HepG2 (cell line): ENCODE measurements around the gene RFXANK. TPM values are rescaled to one million over a fixed set of nuclear protein-coding genes. Genes with fewer than 3 reads are reported as not detected.
A peak's percentile ranks its signal among the peaks of the same experiment; 100 is the strongest.

Source experiments
- ATAC-seq: fragments of 200-7000 bp; cut with Tn5 transposase; 3 replicates; pipeline ENCODE4 v1.9.1; 2020; ENCODE audit warnings: mild to moderate bottlenecking, moderate library complexity
- BruUV-seq: library from RNA; stranded (reverse); fragments of 400-500 nt; replicated peaks from 2 replicates; lab custom pipeline; 2021; lab: Mats Ljungman, UMichigan
- CTCF ChIA-PET: fragments of 300-600 bp; formaldehyde crosslinking; extraction: SDS; loops from one replicate; lab custom pipeline; 2021; ENCODE audit warnings: low total read pairs, inconsistent platforms, low intra/inter-chr PET ratio; lab: Yijun Ruan, JAX
- POLR2A ChIA-PET: fragments of 350-600 bp; sonication (Branson Sonifier 250); formaldehyde crosslinking; loops from one replicate; lab custom pipeline; 2020; ENCODE audit warnings: antibody characterized with exemption, inconsistent platforms; lab: Yijun Ruan, JAX
- DNase-seq: peaks from one replicate; pipeline ENCODE4 v3.0.0-alpha.2; 2015; ENCODE audit warnings: low spot score
- FAIRE-seq: peaks from 3 replicates; lab custom pipeline; 2011; peaks lifted over from hg19 to GRCh38; lab: Jason Lieb, UNC
- H2AFZ ChIP-seq: one replicate; pipeline ENCODE4 v1.6.1; 2011; ENCODE audit warnings: low read length, inconsistent platforms
- H3K27ac ChIP-seq: fragments of 300-600 bp; 3 replicates; pipeline ENCODE4 v1.8.0; 2011; ENCODE audit warnings: mixed run types, mild to moderate bottlenecking, mixed read lengths, low read length, inconsistent platforms; ENCODE audit not compliant: insufficient read depth; ENCODE audit errors: extremely low read length
- H3K27me3 ChIP-seq, 2 experiments: fragments of 200-600 bp in 1 of 2; 2 replicates in 1 of 2; 3 replicates in 1 of 2; pipeline versions ENCODE4 v1.6.0 to v1.8.0; 2011; ENCODE audit warnings: low read length in 2 of 2, mild to moderate bottlenecking in 2 of 2, moderate library complexity in 2 of 2, inconsistent platforms in 1 of 2; ENCODE audit not compliant: insufficient read depth in 2 of 2, control insufficient read depth in 1 of 2
- H3K36me3 ChIP-seq, 2 experiments: fragments of 200-600 bp in 1 of 2; replicated peaks in 1 of 2; 2 replicates in 1 of 2; 3 replicates in 1 of 2; pipeline versions ENCODE4 v1.5.1 to v1.8.0; 2011; ENCODE audit warnings: low read length in 2 of 2, inconsistent platforms in 1 of 2; ENCODE audit not compliant: insufficient read depth in 2 of 2, control insufficient read depth in 1 of 2
- H3K4me1 ChIP-seq: 2 replicates; pipeline ENCODE4 v1.5.1; 2012; ENCODE audit warnings: low read length, inconsistent platforms; ENCODE audit not compliant: insufficient read depth
- H3K4me2 ChIP-seq: 2 replicates; pipeline ENCODE4 v1.6.0; 2011; ENCODE audit warnings: low read depth, low read length, inconsistent platforms
- H3K4me3 ChIP-seq, 3 experiments: fragments of 200-600 bp in 1 of 3; sonication (generic), shearing (Covaris generic) in 1 of 3; replicated peaks in 1 of 3; 2 replicates each; pipeline ENCODE4 v1.5.1; 2011 to 2016; ENCODE audit warnings: low read length in 3 of 3, inconsistent platforms in 2 of 3, low read depth in 2 of 3, mild to moderate bottlenecking in 2 of 3, control low read depth in 1 of 3, mixed read lengths in 1 of 3; ENCODE audit not compliant: insufficient read depth in 1 of 3
- H3K79me2 ChIP-seq: one replicate; pipeline ENCODE4 v1.6.1; 2011; ENCODE audit warnings: low read length, inconsistent platforms; ENCODE audit not compliant: insufficient read depth
- H3K9ac ChIP-seq: 2 replicates; pipeline ENCODE4 v1.6.0; 2011; ENCODE audit warnings: mild to moderate bottlenecking, low read depth, low read length, inconsistent platforms; ENCODE audit not compliant: insufficient read depth
- H3K9me3 ChIP-seq: 2 replicates; pipeline ENCODE4 v1.5.1; 2012; ENCODE audit warnings: mild to moderate bottlenecking, low read length
- H4K20me1 ChIP-seq: 2 replicates; pipeline ENCODE4 v1.6.0; 2011; ENCODE audit warnings: inconsistent platforms, mild to moderate bottlenecking, low read length, moderate library complexity; ENCODE audit not compliant: insufficient read depth
- CEBPB ChIP-seq: IDR thresholded peaks from 2 replicates; pipeline ENCODE4 v1.6.1; 2011; ENCODE audit warnings: low read depth, low read length, improper control_type of control experiment, borderline replicate concordance
- GFI1 ChIP-seq: sonication (generic); formaldehyde crosslinking; IDR thresholded peaks from 2 replicates; pipeline ENCODE4 v1.5.0; 2020; ENCODE audit warnings: missing genetic modification reagents, mild to moderate bottlenecking, borderline replicate concordance
- HMG20B ChIP-seq: conservative IDR thresholded peaks from 2 replicates; pipeline ENCODE4 v1.6.1; 2016; ENCODE audit warnings: missing genetic modification reagents, missing compliant biosample characterization
- HMGXB4 ChIP-seq, 2 experiments: sonication (generic) in 1 of 2; formaldehyde crosslinking in 1 of 2; IDR thresholded peaks; 2 replicates each; pipeline versions ENCODE4 v1.4.0 to v1.6.1; 2018 to 2020; ENCODE audit warnings: missing genetic modification reagents in 2 of 2, borderline replicate concordance in 1 of 2, low read depth in 1 of 2, mild to moderate bottlenecking in 1 of 2, missing biosample characterization in 1 of 2
- ISL2 ChIP-seq: sonication (generic); formaldehyde crosslinking; IDR thresholded peaks from 2 replicates; pipeline ENCODE4 v1.5.0; 2020; ENCODE audit warnings: missing genetic modification reagents
- SRF ChIP-seq: IDR thresholded peaks from 2 replicates; pipeline ENCODE4 v1.6.1; 2011; ENCODE audit warnings: mild to moderate bottlenecking, low read depth, low read length, moderate library complexity
- ZBTB46 ChIP-seq: sonication (generic); formaldehyde crosslinking; IDR thresholded peaks from 2 replicates; pipeline ENCODE4 v1.4.0; 2020; ENCODE audit warnings: mild to moderate bottlenecking, missing genetic modification reagents, borderline replicate concordance
- ZFP62 ChIP-seq: sonication (generic); formaldehyde crosslinking; IDR thresholded peaks from 2 replicates; pipeline ENCODE4 v1.4.0; 2020; ENCODE audit warnings: missing genetic modification reagents
- ZFY ChIP-seq: sonication (generic); formaldehyde crosslinking; IDR thresholded peaks from 2 replicates; pipeline ENCODE4 v1.4.0; 2020; ENCODE audit warnings: missing genetic modification reagents
- ZIK1 ChIP-seq: sonication (generic); formaldehyde crosslinking; IDR thresholded peaks from 2 replicates; pipeline ENCODE4 v1.5.0; 2020; ENCODE audit warnings: mild to moderate bottlenecking, low read depth, missing genetic modification reagents, borderline replicate concordance
- ZKSCAN1 ChIP-seq: fragments of 150-350 bp; IDR thresholded peaks from 2 replicates; pipeline ENCODE4 v1.6.1; 2014; ENCODE audit warnings: low read length
- ZNF136 ChIP-seq: sonication (generic); formaldehyde crosslinking; IDR thresholded peaks from 2 replicates; pipeline ENCODE4 v1.8.1; 2022; ENCODE audit warnings: low read depth, mild to moderate bottlenecking, moderate library complexity, missing genetic modification reagents
- ZNF484 ChIP-seq: sonication (generic); formaldehyde crosslinking; IDR thresholded peaks from 2 replicates; pipeline ENCODE4 v1.5.1; 2020; ENCODE audit warnings: mild to moderate bottlenecking, low read depth, missing genetic modification reagents, borderline replicate concordance
- ZNF724P ChIP-seq: sonication (generic); formaldehyde crosslinking; IDR thresholded peaks from 2 replicates; pipeline ENCODE4 v1.8.0; 2022; ENCODE audit warnings: missing genetic modification reagents, borderline replicate concordance
- ZSCAN9 ChIP-seq: IDR thresholded peaks from 2 replicates; pipeline ENCODE4 v1.6.1; 2016; ENCODE audit warnings: borderline replicate concordance
- WGBS: methylation state at CpG from one replicate; pipeline ENCODE4 v1.1.6; 2017; ENCODE audit warnings: low lambda C conversion rate; 5-methylcytosine and 5-hydroxymethylcytosine counted together
- in situ Hi-C: cut with HindIII; loops from 2 replicates; pipeline ENCODE4 v1.10.0; 2017; ENCODE audit warnings: low pct_unique_long_range_greater_than_20kb; ENCODE audit not compliant: extremely low pct_ligation_motif_present
- intact Hi-C: fragments of 100-400 bp; cut with micrococcal nuclease; formaldehyde crosslinking; loops from one replicate; pipeline ENCODE4 v1.10.0; 2022; ENCODE audit not compliant: unreplicated experiment
- polyA plus RNA-seq, 8 experiments: library from polyadenylated mRNA; depleted of rRNA in 3 of 8; stranded (reverse) in 7 of 8; unstranded in 1 of 8; fragments of >200 nt; fragmentation: Illumina TruSeq in 4 of 8; extraction: Trizol in 4 of 8; gene quantifications; 2 replicates each; pipeline versions ENCODE4 v1.2.1 to v1.2.3, GENCODE V29; 2011 to 2016; ENCODE audit warnings: low read depth in 4 of 8, missing spikeins in 1 of 8, mixed read lengths in 1 of 8; ENCODE audit not compliant: insufficient read depth in 1 of 8
- total RNA-seq, 5 experiments: library from RNA; depleted of rRNA; stranded (reverse); fragments of >200 nt; fragmentation: Illumina TruSeq; extraction: Trizol; gene quantifications; 2 replicates each; pipeline ENCODE4 v1.2.3, GENCODE V29; 2016; ENCODE audit warnings: low read depth in 1 of 5

The RFXANK gene
- total and polyA plus RNA-seq, 2 of the 13 experiments (the other 11 are each of a cell fraction or from before 2014, with no cell fraction given): 49.9 to 80.7 TPM

DNA sequence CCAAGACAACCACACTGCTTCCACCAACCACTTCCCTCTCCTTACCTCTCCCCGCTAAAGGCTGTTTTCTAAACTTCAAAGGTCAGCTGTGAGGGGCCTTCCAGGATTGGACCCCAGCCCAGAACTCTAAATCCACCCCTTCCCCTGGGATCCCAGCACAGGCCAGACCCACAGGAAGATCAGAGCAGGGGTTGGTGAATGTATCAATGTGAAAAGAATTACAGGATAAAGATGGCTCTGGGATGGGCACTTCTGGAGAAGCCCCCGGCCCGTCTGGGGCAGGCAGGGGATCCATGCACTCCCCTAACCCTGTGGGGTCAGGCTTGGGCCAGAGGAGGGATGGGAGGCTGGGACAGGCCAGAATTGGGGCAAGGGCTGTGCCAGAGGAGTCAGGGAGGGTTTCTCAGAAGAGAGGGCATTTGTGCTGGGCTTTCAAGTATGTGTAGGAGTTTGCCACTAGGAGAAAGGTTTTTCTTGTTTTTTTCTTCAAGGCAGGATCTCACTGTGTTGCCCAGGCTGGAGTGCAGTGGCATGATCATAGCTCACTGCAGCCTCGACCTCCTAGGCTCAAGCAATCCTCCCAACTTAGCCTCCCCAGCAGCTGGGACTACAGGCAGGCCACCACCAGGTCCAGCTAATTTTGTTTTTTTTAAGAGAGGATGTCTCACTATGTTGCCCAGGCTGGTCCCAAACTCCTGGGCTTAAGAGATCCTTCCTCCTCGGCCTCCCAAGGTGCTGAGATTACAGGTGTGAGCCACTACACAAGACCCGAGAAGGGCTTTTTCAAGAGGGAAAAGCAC lies 21.0 kb upstream of the RFXANK start (continued):
- TF ChIP-seq ZBTB46: 0 out of 2 replicates have a peak, but pooled peaks have one; percentile 7

DNA sequence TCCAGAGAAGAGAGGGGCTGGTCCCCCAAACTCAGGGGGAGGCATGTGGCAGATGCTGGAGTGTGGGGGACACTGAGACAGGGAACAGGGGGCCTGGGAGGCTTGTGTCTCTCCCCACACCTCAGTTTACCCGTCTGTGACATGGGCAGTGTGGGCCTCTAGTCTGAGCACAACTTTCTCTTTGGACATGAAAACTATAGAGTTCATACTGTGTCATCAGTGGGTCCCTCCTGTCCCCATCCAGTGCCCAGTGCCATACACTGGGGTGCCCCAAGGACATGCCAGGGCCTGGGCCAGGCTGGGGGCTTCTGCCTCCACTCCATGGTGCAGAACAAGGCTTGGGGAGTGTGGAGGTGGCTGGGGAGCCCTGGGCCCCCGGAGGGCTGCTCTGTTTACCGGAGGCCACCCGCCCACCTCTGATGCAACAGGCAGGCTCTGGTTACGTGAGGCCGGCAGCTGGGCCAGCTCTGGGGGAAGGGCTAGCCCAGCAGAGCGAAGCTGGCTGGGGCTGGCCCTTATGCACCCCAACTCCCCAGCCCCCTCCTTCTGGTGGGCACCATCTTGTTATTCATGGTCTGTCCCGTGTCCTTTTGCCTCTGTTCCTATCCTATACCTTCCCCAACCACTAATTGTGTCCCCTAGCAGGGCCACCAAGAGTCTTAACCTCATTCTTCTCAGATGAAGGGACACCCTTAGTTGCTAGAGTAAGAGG lies 20.1 kb upstream of the RFXANK start:
- no TSS peak for BruUV-seq
- no peaks in the 10 kb centered on the region for H3K79me2 ChIP-seq
- 3% methylated on average over 3 of the region's 8 CpGs for WGBS
- peak; percentile 63 for ATAC-seq
- peak; percentile 62 for DNase-seq
- no peaks in the 10 kb centered on the region for H4K20me1 ChIP-seq
- FAIRE-seq: peak; percentile 39
- H3K9me3 ChIP-seq: no peaks in the 10 kb centered on the region
- POLR2A ChIA-PET: interaction anchor here (2.7 kb wide), 1 partner anchor 30 kb away, joined by 9 read pairs; the partner anchor contains the start of gene NR2C2AP
- peak overlapping the region; percentile 30 for H3K27ac ChIP-seq
- intact Hi-C loops (loop anchor here (5.0 kb wide), 1 partner anchor 35 kb away; the partner anchor contains the start of gene TMEM161A), in situ Hi-C loops (no loop called here)
- H2AFZ ChIP-seq: no peak overlapping the region
- H3K36me3 ChIP-seq: no peaks in the 10 kb centered on the region; a peak in 1 of 5 replicates
- peak overlapping the region in 1 of 3 experiments; percentile 43; a peak in 2 of 6 replicates for H3K4me3 ChIP-seq
- H3K9ac ChIP-seq: peak overlapping the region; percentile 45; the same call in 1 of the 2 replicates
- CTCF ChIA-PET: interaction anchor here (1.7 kb wide), 1 partner anchor 27 kb away, joined by 6 read pairs; no protein-coding TSS in a partner anchor
- H3K4me1 ChIP-seq: peaks cover 63% of the 10 kb centered on the region
- no peaks in the 10 kb centered on the region for H3K27me3 ChIP-seq
- H3K4me2 ChIP-seq: peak overlapping the region; percentile 65
- no peak for TF ChIP-seq GFI1
- peak; percentile 95 for TF ChIP-seq CEBPB
- TF ChIP-seq ZFY: peak; percentile 58; the same call in 1 of the 2 replicates
- no peak; the same call in 1 of the 2 replicates for TF ChIP-seq HMG20B
- no peak for TF ChIP-seq ZNF724P (CRISPR knock-in tag)
- 0 out of 4 replicates have a peak, but pooled peaks of 1 of the 2 experiments have one; percentile 43 for TF ChIP-seq HMGXB4 (CRISPR knock-in tag; IDR thresholded peaks at IDR 0.05; ENCODE audit: borderline replicate concordance in 1 of 2, low read depth in 1 of 2)
- TF ChIP-seq ZSCAN9: peak; percentile 54; the same call in 1 of the 2 replicates
- no peak for TF ChIP-seq ZNF484
- no peak for TF ChIP-seq ZFP62 (CRISPR knock-in tag)
- no peak for TF ChIP-seq ZIK1 (CRISPR knock-in tag)
- no peak for TF ChIP-seq ZNF136
- no peak for TF ChIP-seq SRF
- no peak for TF ChIP-seq ZKSCAN1
- 0 out of 2 replicates have a peak, but pooled peaks have one; percentile 32 for TF ChIP-seq ISL2 (CRISPR knock-in tag)
